Non-pigmented ciliary epithelial cell (primary cell): ENCODE measurements around the gene SLC25A40.
"Not testable (repeated sequence)": the region's sequence is repeated elsewhere in the genome, so short reads cannot be mapped to it uniquely, and the experiment has no call there.

Experiments used
- DNase-seq: peaks from one replicate; pipeline ENCODE4 v3.0.0-alpha.2; 2010; ENCODE audit warnings: low read depth

Gene SLC25A40

GRCh38 chr7:87876040-87876868 is at the start of gene SLC25A40, which contains the start of gene DBF4:
Gene SLC25A40 (minus strand): TSS chr7:87876360. CDS start chr7:87858727, 17,633 bp downstream.
Gene DBF4 (plus strand): TSS chr7:87876493. CDS start chr7:87876733, 240 bp downstream.
- DNase-seq = peak; percentile 60

- DNase-seq = not testable (repeated sequence)
Observed at GRCh38 chr7:87922759-87923395, 46.7 kb upstream of the SLC25A40 start.

- no peak for DNase-seq
Observed at GRCh38 chr7:87920578-87920977, 44.4 kb upstream of the SLC25A40 start.

- DNase-seq = no peak
Observed at GRCh38 chr7:87919875-87920274, 43.7 kb upstream of the SLC25A40 start.

- no peak for DNase-seq
Observed at GRCh38 chr7:87918740-87919139, 42.6 kb upstream of the SLC25A40 start.

GRCh38 chr7:87912121-87912520 is 36.0 kb upstream of the SLC25A40 start:
- DNase-seq = no peak

GRCh38 chr7:87908814-87909213 is 32.7 kb upstream of the SLC25A40 start:
- DNase-seq = not testable (repeated sequence)

GRCh38 chr7:87907136-87907906 is 31.2 kb upstream of the SLC25A40 start:
- DNase-seq = not testable (repeated sequence)

- DNase-seq = no peak
Observed at GRCh38 chr7:87899255-87899654, 23.1 kb upstream of the SLC25A40 start.

GRCh38 chr7:87895363-87895762 is 19.2 kb upstream of the SLC25A40 start:
- DNase-seq = no peak

- DNase-seq = no peak
Observed at GRCh38 chr7:87886875-87887274, 10.7 kb upstream of the SLC25A40 start.

GRCh38 chr7:87885018-87885417 is 8.9 kb upstream of the SLC25A40 start:
- no peak for DNase-seq

GRCh38 chr7:87882151-87882937 is 6.2 kb upstream of the SLC25A40 start:
- no peak for DNase-seq

GRCh38 chr7:87878208-87878735 is 2.1 kb upstream of the SLC25A40 start:
- no peak for DNase-seq

GRCh38 chr7:87877366-87878040 is 1.3 kb upstream of the SLC25A40 start:
- no peak for DNase-seq

GRCh38 chr7:87876869-87877234 is 692 bp upstream of the SLC25A40 start:
- DNase-seq = no peak

- DNase-seq = no peak
Observed at GRCh38 chr7:87875151-87876039, 765 bp downstream of the SLC25A40 start.

- no peak for DNase-seq
Observed at GRCh38 chr7:87874066-87874465, 2.1 kb downstream of the SLC25A40 start.

GRCh38 chr7:87873328-87873727 is 2.8 kb downstream of the SLC25A40 start:
- not testable (repeated sequence) for DNase-seq

GRCh38 chr7:87872346-87872745 is 3.8 kb downstream of the SLC25A40 start:
- DNase-seq = no peak
